A673 (cell line): ENCODE measurements around the gene PDE5A.

Experiments used
- CTCF ChIP-seq: fragments of 300-800, 200-600 bp; sonication (generic); conservative IDR thresholded peaks from 2 replicates; pipeline ENCODE4 v1.5.1; 2017; ENCODE audit warnings: low read depth, mild to moderate bottlenecking, antibody characterized with exemption, low read length, moderate library complexity, mixed read lengths
- EZH2 ChIP-seq: fragments of 200-600 bp; sonication (generic); IDR thresholded peaks from 2 replicates; pipeline ENCODE4 v1.6.1; 2017; ENCODE audit warnings: borderline replicate concordance, low read depth, mild to moderate bottlenecking, mixed read lengths, antibody characterized with exemption, low read length; ENCODE audit not compliant: poor library complexity, severe bottlenecking

- TF ChIP-seq CTCF (no peak), EZH2 (no peak)
Observed at GRCh38 chr4:119581190-119581873, 47.3 kb downstream of the PDE5A start.
